HG03196 (cell line): ENCODE results near the gene METTL15.
A peak's percentile ranks its signal among the peaks of the same experiment; 100 is the strongest.
"Not testable (repeated sequence)": the region's sequence is repeated elsewhere in the genome, so short reads cannot be mapped to it uniquely, and the experiment has no call there.

Experiments used
- ATAC-seq: cut with Tn5 transposase; IDR thresholded peaks from one replicate; pipeline ENCODE4 v1.9.1; 2021; ENCODE audit not compliant: unreplicated experiment

The METTL15 gene

GRCh38 chr11:28107750-28108618 is at the start of gene METTL15, which contains the start of gene KIF18A:
TSS of gene METTL15 (plus strand) at chr11:28108388. CDS start at chr11:28113335, 4,947 bp downstream.
TSS of gene KIF18A (minus strand) at chr11:28108156. CDS start at chr11:28097947, 10,209 bp downstream.
- peak; percentile 95 for ATAC-seq

- ATAC-seq, result no peak
Measured at GRCh38 chr11:28071305-28071704, 36.9 kb upstream of the METTL15 start.

GRCh38 chr11:28072321-28072720 is 35.9 kb upstream of the METTL15 start:
- ATAC-seq, result no peak

- no peak for ATAC-seq
Measured at GRCh38 chr11:28077521-28077920, 30.7 kb upstream of the METTL15 start.

- no peak for ATAC-seq
Measured at GRCh38 chr11:28083118-28083517, 25.1 kb upstream of the METTL15 start.

- no peak for ATAC-seq
Measured at GRCh38 chr11:28086569-28086968, 21.6 kb upstream of the METTL15 start.

GRCh38 chr11:28087192-28087591 is 21.0 kb upstream of the METTL15 start:
- not testable (repeated sequence) for ATAC-seq

GRCh38 chr11:28087693-28088092 is 20.5 kb upstream of the METTL15 start:
- not testable (repeated sequence) for ATAC-seq

- ATAC-seq, result no peak
Measured at GRCh38 chr11:28089378-28089777, 18.8 kb upstream of the METTL15 start.

- ATAC-seq, result no peak
Measured at GRCh38 chr11:28090052-28090749, 18.0 kb upstream of the METTL15 start.

GRCh38 chr11:28092786-28093185 is 15.4 kb upstream of the METTL15 start:
- no peak for ATAC-seq

- no peak for ATAC-seq
Measured at GRCh38 chr11:28098257-28098656, 9.9 kb upstream of the METTL15 start.

- ATAC-seq, result no peak
Measured at GRCh38 chr11:28099715-28100114, 8.5 kb upstream of the METTL15 start.

- ATAC-seq, result no peak
Measured at GRCh38 chr11:28100665-28101064, 7.5 kb upstream of the METTL15 start.

GRCh38 chr11:28102300-28102699 is 5.9 kb upstream of the METTL15 start:
- ATAC-seq, result not testable (repeated sequence)

- no peak for ATAC-seq
Measured at GRCh38 chr11:28104425-28104824, 3.8 kb upstream of the METTL15 start.

- no peak for ATAC-seq
Measured at GRCh38 chr11:28104984-28105383, 3.2 kb upstream of the METTL15 start.

- no peak for ATAC-seq
Measured at GRCh38 chr11:28105869-28106268, 2.3 kb upstream of the METTL15 start.

- no peak for ATAC-seq
Measured at GRCh38 chr11:28106353-28107043, 1.7 kb upstream of the METTL15 start.

- no peak for ATAC-seq
Measured at GRCh38 chr11:28107191-28107749, 918 bp upstream of the METTL15 start.

- ATAC-seq, result no peak
Measured at GRCh38 chr11:28108958-28109357, 770 bp downstream of the METTL15 start.
